ENCODE data around the gene TLCD1. TPM values are rescaled to one million over a fixed set of nuclear protein-coding genes. Genes with fewer than 3 reads are reported as not detected.

The TLCD1 gene
- total and polyA plus RNA-seq, 2 donors from 2014 or later = 25.3 to 30.0 TPM

DNA sequence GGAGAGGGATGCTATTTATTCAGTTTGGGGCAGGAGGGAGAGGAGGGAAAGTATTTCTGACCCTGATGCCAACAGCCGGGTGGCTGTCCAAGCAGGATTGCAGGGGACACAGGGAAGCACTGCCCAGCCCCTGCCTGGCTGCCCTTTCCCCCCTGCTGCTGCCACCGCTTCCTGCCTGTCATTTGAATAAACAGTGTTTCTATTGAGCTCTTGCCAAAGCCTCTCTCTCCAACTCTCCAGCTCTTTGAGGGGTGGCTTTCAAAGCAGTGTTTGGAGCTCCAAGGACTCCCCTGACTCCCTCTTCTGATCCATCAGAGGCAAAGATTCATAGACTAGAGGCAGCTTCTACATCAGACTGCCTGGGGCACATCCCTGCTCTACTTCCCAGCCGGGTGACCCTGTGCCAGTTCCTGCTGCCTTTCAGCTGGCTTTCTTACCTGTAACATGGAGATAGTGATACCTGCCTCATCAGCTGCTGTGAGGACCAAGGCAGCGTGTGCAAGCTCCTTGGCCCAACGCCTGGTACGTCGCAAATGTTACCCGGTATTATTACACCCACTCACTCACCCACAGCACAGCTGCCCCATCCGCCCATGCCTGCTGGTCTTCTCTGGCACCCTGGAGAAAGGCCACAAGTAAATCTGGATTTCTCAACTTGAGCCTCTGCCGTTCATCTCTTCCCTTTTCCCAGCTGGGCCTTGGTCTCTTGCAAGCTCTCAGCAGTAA, 23.8 kb downstream of the TLCD1 start:
- intact Hi-C loops (cut with DNase I) = no loop called here
- FAIRE-seq = no peak
- Histone ChIP-seq H3K9me3 (ENCODE audit: control insufficient read depth in 2 of 3, insufficient read depth in 1 of 3, low read length in 3 of 3) (no peaks in the 10 kb centered on the region), H3K4me3 (ENCODE audit: low read length in 3 of 3) (no peak overlapping the region), H3K9ac (ENCODE audit: low read length in 3 of 3) (no peak overlapping the region), H3K36me3 (ENCODE audit: control insufficient read depth in 2 of 3, insufficient read depth in 3 of 3, low read length in 3 of 3) (peaks cover 2 to 55% (median 50%) of the 10 kb centered on the region in 3 donors), H3K27me3 (ENCODE audit: control insufficient read depth, insufficient read depth, low read length) (no peaks in the 10 kb centered on the region), H3K4me1 (ENCODE audit: control insufficient read depth in 2 of 3, insufficient read depth in 2 of 3, low read depth in 1 of 3, low read length in 3 of 3) (peaks cover 0 to 10% (median 3%) of the 10 kb centered on the region in 3 donors), H3K27ac (ENCODE audit: low read depth in 2 of 2, low read length in 2 of 2) (no peak overlapping the region)
- DNase-seq = no peak
- TF ChIP-seq, protein P1, sequence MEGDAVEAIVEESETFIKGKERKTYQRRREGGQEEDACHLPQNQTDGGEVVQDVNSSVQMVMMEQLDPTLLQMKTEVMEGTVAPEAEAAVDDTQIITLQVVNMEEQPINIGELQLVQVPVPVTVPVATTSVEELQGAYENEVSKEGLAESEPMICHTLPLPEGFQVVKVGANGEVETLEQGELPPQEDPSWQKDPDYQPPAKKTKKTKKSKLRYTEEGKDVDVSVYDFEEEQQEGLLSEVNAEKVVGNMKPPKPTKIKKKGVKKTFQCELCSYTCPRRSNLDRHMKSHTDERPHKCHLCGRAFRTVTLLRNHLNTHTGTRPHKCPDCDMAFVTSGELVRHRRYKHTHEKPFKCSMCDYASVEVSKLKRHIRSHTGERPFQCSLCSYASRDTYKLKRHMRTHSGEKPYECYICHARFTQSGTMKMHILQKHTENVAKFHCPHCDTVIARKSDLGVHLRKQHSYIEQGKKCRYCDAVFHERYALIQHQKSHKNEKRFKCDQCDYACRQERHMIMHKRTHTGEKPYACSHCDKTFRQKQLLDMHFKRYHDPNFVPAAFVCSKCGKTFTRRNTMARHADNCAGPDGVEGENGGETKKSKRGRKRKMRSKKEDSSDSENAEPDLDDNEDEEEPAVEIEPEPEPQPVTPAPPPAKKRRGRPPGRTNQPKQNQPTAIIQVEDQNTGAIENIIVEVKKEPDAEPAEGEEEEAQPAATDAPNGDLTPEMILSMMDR (IDR thresholded peaks at IDR 0.05; ENCODE audit: borderline replicate concordance, extremely low read depth, insufficient read depth) = no peak

DNA sequence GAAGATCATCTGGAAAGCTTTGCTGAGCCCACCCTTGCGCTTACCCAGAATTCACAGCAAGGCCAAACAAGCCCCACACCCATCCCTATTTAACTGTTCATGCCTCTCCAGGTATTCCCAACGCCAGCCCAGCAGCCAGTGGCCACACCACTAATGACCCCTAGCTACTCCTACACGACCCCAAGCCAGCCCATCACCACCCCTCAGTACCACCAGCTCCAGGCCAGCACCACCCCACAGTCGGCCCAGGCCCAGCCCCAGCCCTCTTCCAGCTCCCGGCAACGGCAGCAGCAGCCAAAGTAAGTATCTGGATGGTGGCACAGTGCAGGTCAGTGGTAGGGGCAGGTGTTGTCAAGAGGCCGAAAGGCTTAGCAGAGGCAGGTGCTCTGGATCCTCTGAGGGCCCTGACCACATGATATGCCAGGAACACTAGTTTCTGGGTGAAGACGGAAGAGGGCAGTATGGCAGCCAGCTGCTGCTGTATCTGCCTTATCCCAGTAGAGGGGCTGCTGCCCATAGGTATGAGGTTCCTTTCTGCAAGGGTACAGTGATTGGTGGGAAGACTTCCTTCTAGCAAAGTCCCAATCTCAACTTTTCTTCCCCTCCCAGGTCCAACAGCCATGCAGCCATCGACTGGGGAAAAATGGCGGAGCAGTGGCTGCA, 25.1 kb downstream of the TLCD1 start:
- Histone ChIP-seq H3K27me3 (ENCODE audit: control insufficient read depth, insufficient read depth, low read length) (no peaks in the 10 kb centered on the region), H3K36me3 (ENCODE audit: control insufficient read depth in 2 of 3, insufficient read depth in 3 of 3, low read length in 3 of 3) (peaks cover 2 to 64% (median 57%) of the 10 kb centered on the region in 3 donors), H3K9ac (ENCODE audit: low read length in 3 of 3) (no peak overlapping the region), H3K4me1 (ENCODE audit: control insufficient read depth in 2 of 3, insufficient read depth in 2 of 3, low read depth in 1 of 3, low read length in 3 of 3) (peaks cover 0 to 10% (median 3%) of the 10 kb centered on the region in 3 donors), H3K27ac (ENCODE audit: low read depth in 2 of 2, low read length in 2 of 2) (no peak overlapping the region), H3K9me3 (ENCODE audit: control insufficient read depth in 2 of 3, insufficient read depth in 1 of 3, low read length in 3 of 3) (no peaks in the 10 kb centered on the region), H3K4me3 (ENCODE audit: low read length in 3 of 3) (no peak overlapping the region)
- DNase-seq = no peak
- FAIRE-seq = no peak
- TF ChIP-seq, protein P1 (IDR thresholded peaks at IDR 0.05; ENCODE audit: borderline replicate concordance, extremely low read depth, insufficient read depth) = no peak
- intact Hi-C loops (cut with DNase I) = no loop called here

DNA sequence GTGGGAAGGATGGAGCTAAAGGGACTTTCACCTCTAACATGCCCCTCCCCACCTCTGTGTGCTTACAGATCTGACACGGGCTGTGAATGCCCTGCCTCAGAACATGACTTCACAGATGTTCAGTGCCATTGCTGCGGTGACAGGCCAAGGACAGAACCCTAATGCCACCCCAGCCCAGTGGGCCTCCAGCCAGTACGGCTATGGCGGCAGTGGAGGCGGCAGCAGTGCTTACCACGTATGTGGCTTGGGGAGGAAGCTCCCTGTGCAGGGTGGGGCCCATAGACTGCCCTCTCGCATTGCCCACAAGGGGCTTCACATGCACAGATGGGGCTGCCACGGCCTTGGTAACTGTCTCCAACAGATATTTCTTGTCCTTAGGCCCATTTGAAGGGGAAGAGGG, 25.8 kb downstream of the TLCD1 start:
- H3K4me3 ChIP-seq (ENCODE audit: low read length in 3 of 3) = no peak overlapping the region
- peaks cover 2 to 70% (median 62%) of the 10 kb centered on the region in 3 donors for H3K36me3 ChIP-seq (ENCODE audit: control insufficient read depth in 2 of 3, insufficient read depth in 3 of 3, low read length in 3 of 3)
- H3K27me3 ChIP-seq (ENCODE audit: control insufficient read depth, insufficient read depth, low read length) = no peaks in the 10 kb centered on the region
- H3K9me3 ChIP-seq (ENCODE audit: control insufficient read depth in 2 of 3, insufficient read depth in 1 of 3, low read length in 3 of 3) = no peaks in the 10 kb centered on the region
- DNase-seq = no peak
- H3K9ac ChIP-seq (ENCODE audit: low read length in 3 of 3) = no peak overlapping the region
- H3K4me1 ChIP-seq (ENCODE audit: control insufficient read depth in 2 of 3, insufficient read depth in 2 of 3, low read depth in 1 of 3, low read length in 3 of 3) = peaks cover 0 to 10% (median 3%) of the 10 kb centered on the region in 3 donors
- TF ChIP-seq, protein P1 (IDR thresholded peaks at IDR 0.05; ENCODE audit: borderline replicate concordance, extremely low read depth, insufficient read depth) = no peak
- no peak for FAIRE-seq
- no peak overlapping the region for H3K27ac ChIP-seq (ENCODE audit: low read depth in 2 of 2, low read length in 2 of 2)
- intact Hi-C loops (cut with DNase I) = no loop called here

All from kidney (tissue), 14 donors.